Adipose tissue (tissue), 3 donors: ENCODE results near the gene C10orf90. TPM values are rescaled to one million over a fixed set of nuclear protein-coding genes. Genes with fewer than 3 reads are reported as not detected.
"Not testable (repeated sequence)": the region's sequence is repeated elsewhere in the genome, so short reads cannot be mapped to it uniquely, and the experiment has no call there.

Experiments used
- H3K27ac ChIP-seq: one replicate; pipeline ENCODE4 v1.5.1; 2013; ENCODE audit warnings: low read depth, low read length
- WGBS, 3 donors: extraction: QIAGEN DNeasy Blood & Tissue Kit; methylation state at CpG; one replicate each; pipeline ENCODE4 v1.1.7; 2013; 5-methylcytosine and 5-hydroxymethylcytosine counted together
- polyA plus RNA-seq, 3 donors: library from polyadenylated mRNA; stranded (reverse); fragments of 200-250 nt; gene quantifications; one replicate each; pipeline ENCODE4 v1.2.3, GENCODE V29; 2013
- donor health status: healthy with polysubstance abuse.
- donor health status: Bipolar disorder and iron deficiency.
- donor health status: healthy.

C10orf90 gene
- polyA plus RNA-seq, 3 donors, result 0.12 to 0.48 TPM; not detected in 1

- WGBS, 3 donors, result 57 to 72% (median 61%) methylated on average over 7 of the region's 7 CpGs
Observed at GRCh38 chr10:126568809-126569385, 101.6 kb downstream of the C10orf90 start.

GRCh38 chr10:126565871-126566270 is 104.6 kb downstream of the C10orf90 start:
- 44 to 85% (median 84%) methylated on average over 3 of the region's 3 CpGs for WGBS, 3 donors
- H3K27ac ChIP-seq, result no peak overlapping the region

More at GRCh38 chr10:126568809-126569385, 101.6 kb downstream of the C10orf90 start:
- H3K27ac ChIP-seq, result no peak overlapping the region

DNA sequence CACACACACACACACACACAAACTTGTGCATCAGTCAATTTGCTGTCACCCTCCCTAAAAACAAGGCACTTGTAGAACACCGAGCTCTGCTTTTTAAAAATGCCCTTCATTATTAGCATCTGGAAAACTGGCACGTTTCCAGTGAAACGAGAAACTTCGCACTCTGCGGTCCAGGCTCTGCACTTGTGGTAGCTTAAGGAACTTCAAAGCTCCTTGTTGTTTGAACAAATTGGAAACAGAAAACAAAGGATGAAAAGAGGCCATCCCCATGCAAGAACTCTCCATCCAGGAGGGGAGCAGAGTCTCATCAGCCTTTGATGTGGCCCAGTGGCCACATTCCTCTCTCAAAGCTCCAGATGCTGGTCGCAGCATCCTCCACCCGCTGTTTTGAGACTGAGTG is 105.1 kb downstream of the C10orf90 start:
- H3K27ac ChIP-seq, result no peak overlapping the region
- WGBS, 3 donors, result 55 to 77% (median 72%) methylated on average over 7 of the region's 7 CpGs

GRCh38 chr10:126564326-126564888 is 106.1 kb downstream of the C10orf90 start:
- 74 to 85% (median 84%) methylated on average over 4 of the region's 4 CpGs for WGBS, 3 donors
- no peak overlapping the region for H3K27ac ChIP-seq

DNA sequence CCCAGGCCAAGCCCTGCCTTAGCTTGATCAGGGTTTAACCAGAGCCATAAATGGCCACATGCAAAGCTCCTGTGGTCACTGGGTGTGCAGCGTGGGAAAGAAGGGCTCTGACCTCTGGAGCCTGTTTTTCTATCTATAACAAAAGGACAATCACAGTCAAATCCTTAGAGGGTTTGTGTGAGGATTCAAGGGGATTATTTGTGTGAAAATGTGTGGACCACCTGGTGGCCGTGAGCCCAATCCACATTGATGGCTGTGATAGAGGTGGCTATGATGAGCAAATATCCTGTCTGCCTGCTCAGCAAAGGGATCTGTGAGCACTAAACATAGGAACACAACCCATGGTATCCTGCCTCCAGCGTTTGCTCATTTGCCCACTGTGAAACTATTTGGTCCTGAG is 107.1 kb downstream of the C10orf90 start:
- no peak overlapping the region for H3K27ac ChIP-seq
- WGBS, 3 donors, result 61 to 87% (median 68%) methylated on average over 3 of the region's 3 CpGs

- H3K27ac ChIP-seq, result no peak overlapping the region
- WGBS, 3 donors, result 61 to 69% (median 66%) methylated on average over 13 of the region's 13 CpGs
Observed at GRCh38 chr10:126561921-126562680, 108.4 kb downstream of the C10orf90 start.

- WGBS, 3 donors, result 45 to 61% (median 51%) methylated on average over 10 of the region's 10 CpGs
- no peak overlapping the region for H3K27ac ChIP-seq
Observed at GRCh38 chr10:126561294-126561920, 109.1 kb downstream of the C10orf90 start.

- no peak overlapping the region for H3K27ac ChIP-seq
- 25 to 61% (median 60%) methylated on average over 1 of the region's 1 CpG for WGBS, 3 donors
Observed at GRCh38 chr10:126558881-126559280, 111.6 kb downstream of the C10orf90 start.

- no peak overlapping the region for H3K27ac ChIP-seq
Observed at GRCh38 chr10:126551202-126551601, 119.3 kb downstream of the C10orf90 start.

DNA sequence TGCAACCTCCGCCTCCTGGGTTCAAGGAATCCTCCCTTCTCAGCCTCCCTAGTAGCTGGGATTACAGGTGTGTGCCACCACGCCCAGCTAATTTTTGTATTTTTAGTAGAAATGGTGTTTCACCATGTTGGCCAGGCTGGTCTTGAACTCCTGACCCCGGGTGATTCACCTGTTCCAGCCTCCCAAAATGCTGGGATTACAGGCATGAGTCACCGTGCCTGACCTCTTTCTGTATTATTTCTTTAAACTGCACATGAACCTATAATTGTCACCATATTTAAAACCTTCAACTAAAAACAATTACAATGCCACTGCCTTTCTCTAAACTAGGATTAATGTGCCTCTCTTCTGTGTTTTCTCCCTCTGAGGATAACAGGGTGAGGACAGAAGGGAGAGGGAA is 119.9 kb downstream of the C10orf90 start:
- WGBS, 3 donors, result 68 to 91% (median 74%) methylated on average over 3 to 4 of the region's 4 CpGs
- H3K27ac ChIP-seq, result not testable (repeated sequence)

DNA sequence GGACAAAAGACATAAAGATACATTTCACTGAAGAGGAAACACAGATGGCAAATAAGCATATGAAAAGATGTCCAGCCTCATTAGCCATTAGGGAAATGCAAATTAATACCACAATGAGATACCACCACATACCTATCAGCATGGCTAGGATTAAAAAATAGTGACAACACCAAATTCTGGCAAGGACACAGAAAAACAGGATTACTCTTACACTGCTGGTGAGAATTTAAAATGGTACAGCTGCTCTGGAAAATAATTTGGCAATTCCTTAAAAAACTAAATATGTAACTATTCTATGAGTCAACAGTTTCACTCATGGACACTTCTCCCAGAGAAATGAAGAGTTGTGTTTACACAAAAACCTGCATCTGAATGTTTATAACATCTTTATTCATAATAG is 121.1 kb downstream of the C10orf90 start:
- no peak overlapping the region for H3K27ac ChIP-seq

GRCh38 chr10:126544565-126544964 is 125.9 kb downstream of the C10orf90 start:
- 48 to 66% (median 65%) methylated on average over 3 of the region's 3 CpGs for WGBS, 3 donors

GRCh38 chr10:126538439-126539135 is 131.9 kb downstream of the C10orf90 start:
- 83 to 84% (median 84%) methylated on average over 5 of the region's 5 CpGs for WGBS, 3 donors
- H3K27ac ChIP-seq, result no peak overlapping the region

More at GRCh38 chr10:126544565-126544964, 125.9 kb downstream of the C10orf90 start:
- H3K27ac ChIP-seq, result no peak overlapping the region

- H3K27ac ChIP-seq, result no peak overlapping the region
- WGBS, 3 donors, result 58 to 79% (median 70%) methylated on average over 3 of the region's 3 CpGs
Observed at GRCh38 chr10:126536656-126537055, 133.8 kb downstream of the C10orf90 start.

DNA sequence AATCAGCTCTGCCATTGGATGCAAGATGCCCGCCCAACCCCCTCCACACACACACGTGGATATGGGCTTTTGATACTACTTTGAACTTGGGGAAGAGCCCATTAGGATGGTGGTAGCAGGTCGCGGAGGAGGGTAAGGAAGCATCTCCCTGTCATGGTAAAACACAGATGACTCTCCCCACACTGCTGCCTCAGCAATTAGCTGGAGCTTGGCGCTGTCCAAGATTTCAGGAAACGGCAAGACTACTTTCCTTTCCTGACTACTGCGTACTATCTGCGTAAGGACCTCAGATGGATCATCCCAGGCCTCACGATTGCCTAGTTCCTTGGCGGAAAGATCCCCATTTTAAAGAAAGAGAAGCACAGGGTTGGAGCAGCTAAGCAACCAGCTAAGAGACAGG is 134.3 kb downstream of the C10orf90 start:
- H3K27ac ChIP-seq, result no peak overlapping the region
- 66 to 77% (median 72%) methylated on average over 10 of the region's 10 CpGs for WGBS, 3 donors

GRCh38 chr10:126533644-126534043 is 136.8 kb downstream of the C10orf90 start:
- WGBS, 3 donors, result 86 to 91% (median 89%) methylated on average over 5 of the region's 5 CpGs
- no peak overlapping the region for H3K27ac ChIP-seq

DNA sequence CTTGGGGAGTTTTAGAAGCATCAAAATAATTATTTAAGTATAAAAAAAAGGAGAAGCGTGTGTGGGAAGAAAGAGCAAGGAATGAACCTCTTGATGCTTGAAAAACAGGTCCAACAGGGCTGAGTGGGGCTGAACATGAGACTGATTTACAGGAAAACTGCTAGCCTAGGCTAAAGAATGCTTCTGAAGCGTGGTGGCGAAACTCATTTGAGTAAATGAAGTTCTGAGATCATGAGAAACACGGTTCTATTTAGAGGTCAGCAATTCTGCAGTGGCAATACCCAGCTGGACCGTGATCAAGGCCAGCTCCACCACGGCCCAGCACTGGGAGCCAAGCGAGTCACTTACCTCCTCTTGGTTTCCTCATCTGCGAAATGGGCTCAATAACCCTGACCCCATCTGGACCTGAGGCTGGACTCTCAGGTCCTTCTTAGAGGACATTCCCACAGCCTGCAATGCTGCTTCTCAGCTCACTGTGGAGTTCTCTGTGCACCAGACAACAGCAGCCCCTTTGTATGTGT is 142.1 kb downstream of the C10orf90 start:
- no peak overlapping the region for H3K27ac ChIP-seq
- WGBS, 3 donors, result 82 to 89% (median 84%) methylated on average over 8 of the region's 8 CpGs

- 83 to 88% (median 83%) methylated on average over 9 of the region's 9 CpGs for WGBS, 3 donors
- H3K27ac ChIP-seq, result no peak overlapping the region
Observed at GRCh38 chr10:126527645-126528314, 142.7 kb downstream of the C10orf90 start.
